Activated naive CD8-positive, alpha-beta T cell treated with anti-CD3 and anti-CD28 coated beads, Interleukin-2, amount 50 U/mL, for 24 hours (primary cell): ENCODE measurements around the gene TBCD.

Experiments used
- ATAC-seq: fragments of 150-1000 bp; cut with Tn5 transposase; one replicate; pipeline ENCODE4 v1.10.0; 2021
- DNase-seq: peaks from one replicate; pipeline ENCODE4 v3.0.0; 2021
- H3K27ac Mint-ChIP-seq: one replicate; pipeline ENCODE4 v1.8.0; 2021; ENCODE audit warnings: mild to moderate bottlenecking, mixed read lengths
- H3K27me3 Mint-ChIP-seq: one replicate; pipeline ENCODE4 v1.8.0; 2021; ENCODE audit warnings: mixed read lengths
- H3K36me3 Mint-ChIP-seq: one replicate; pipeline ENCODE4 v1.8.0; 2021; ENCODE audit warnings: low read depth, mixed read lengths
- H3K4me1 Mint-ChIP-seq: one replicate; pipeline ENCODE4 v1.8.0; 2021; ENCODE audit warnings: mixed read lengths
- H3K4me3 Mint-ChIP-seq: one replicate; pipeline ENCODE4 v1.8.0; 2021; ENCODE audit warnings: mild to moderate bottlenecking, moderate library complexity, mixed read lengths
- H3K9me3 Mint-ChIP-seq: one replicate; pipeline ENCODE4 v1.8.0; 2021; ENCODE audit warnings: mixed read lengths

The TBCD gene

DNA sequence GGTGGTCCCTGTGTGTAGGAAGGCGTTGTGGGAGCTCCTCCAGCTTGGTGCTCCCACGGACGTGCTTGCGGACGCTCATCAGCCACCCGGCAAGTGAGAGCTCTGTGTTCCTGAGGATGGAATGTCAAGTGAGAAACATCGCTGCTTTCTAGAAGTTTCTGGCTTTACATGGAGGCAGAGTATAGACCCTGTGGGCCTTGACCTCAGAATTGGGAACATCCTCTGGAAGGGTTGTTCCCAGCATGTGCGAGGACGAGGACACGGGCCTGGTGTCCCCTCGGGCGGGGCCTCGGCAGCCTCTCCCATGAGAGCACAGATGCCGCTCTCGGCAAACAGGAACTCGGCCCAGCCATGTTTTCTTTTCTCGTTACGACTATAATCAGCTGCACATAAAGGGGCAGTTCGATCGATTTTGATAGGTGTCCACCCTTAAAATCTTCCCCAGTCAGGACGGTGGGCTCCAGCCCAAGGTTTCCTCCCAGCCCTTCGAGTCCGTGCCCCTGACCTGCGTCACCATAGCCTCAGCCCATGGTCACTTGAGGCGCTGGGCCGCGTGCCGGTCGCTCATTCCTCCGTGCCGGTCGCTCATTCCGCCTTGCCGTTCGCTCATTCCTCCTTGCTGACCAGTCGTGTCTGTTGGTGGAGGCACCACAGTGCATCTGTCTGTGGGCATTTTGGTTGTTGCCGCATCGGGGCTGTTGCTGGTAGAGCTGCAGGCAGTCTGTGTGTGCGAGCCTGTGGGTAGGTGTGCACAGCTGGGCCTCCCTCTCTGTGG lies 179.2 kb downstream of the TBCD start:
- Mint-ChIP-seq H3K4me3 (no peak overlapping the region), H3K9me3 (no peaks in the 10 kb centered on the region), H3K27me3 (no peaks in the 10 kb centered on the region), H3K27ac (no peak overlapping the region), H3K4me1 (no peaks in the 10 kb centered on the region), H3K36me3 (peaks cover 20% of the 10 kb centered on the region)
- ATAC-seq (no peak), DNase-seq (no peak)

- DNase-seq: no peak
- H3K36me3 Mint-ChIP-seq: peaks cover 17% of the 10 kb centered on the region
- no peaks in the 10 kb centered on the region for H3K4me1 Mint-ChIP-seq
- no peaks in the 10 kb centered on the region for H3K27me3 Mint-ChIP-seq
- no peak overlapping the region for H3K4me3 Mint-ChIP-seq
- H3K9me3 Mint-ChIP-seq: no peaks in the 10 kb centered on the region
- ATAC-seq: no peak
- H3K27ac Mint-ChIP-seq: no peak overlapping the region
Measured at GRCh38 chr17:82931699-82932517, 180.0 kb downstream of the TBCD start.

- no peak overlapping the region for H3K27ac Mint-ChIP-seq
- ATAC-seq (no peak), DNase-seq (no peak)
- H3K4me1 Mint-ChIP-seq: no peaks in the 10 kb centered on the region
- peaks cover 18% of the 10 kb centered on the region for H3K36me3 Mint-ChIP-seq
- H3K27me3 Mint-ChIP-seq: no peaks in the 10 kb centered on the region
- H3K4me3 Mint-ChIP-seq: no peak overlapping the region
- H3K9me3 Mint-ChIP-seq: no peaks in the 10 kb centered on the region
Measured at GRCh38 chr17:82932518-82933310, 180.8 kb downstream of the TBCD start.

- Mint-ChIP-seq H3K4me1 (no peaks in the 10 kb centered on the region), H3K9me3 (no peaks in the 10 kb centered on the region), H3K27me3 (no peaks in the 10 kb centered on the region), H3K27ac (no peak overlapping the region), H3K4me3 (no peak overlapping the region), H3K36me3 (peaks cover 21% of the 10 kb centered on the region)
- ATAC-seq: no peak
- DNase-seq: no peak
Measured at GRCh38 chr17:82933911-82934310, 182.0 kb downstream of the TBCD start.

- Mint-ChIP-seq H3K27ac (no peak overlapping the region), H3K9me3 (no peaks in the 10 kb centered on the region), H3K27me3 (no peaks in the 10 kb centered on the region), H3K4me1 (no peaks in the 10 kb centered on the region), H3K4me3 (no peak overlapping the region), H3K36me3 (peaks cover 24% of the 10 kb centered on the region)
- no peak for DNase-seq
- no peak for ATAC-seq
Measured at GRCh38 chr17:82935966-82936767, 184.3 kb downstream of the TBCD start.

DNA sequence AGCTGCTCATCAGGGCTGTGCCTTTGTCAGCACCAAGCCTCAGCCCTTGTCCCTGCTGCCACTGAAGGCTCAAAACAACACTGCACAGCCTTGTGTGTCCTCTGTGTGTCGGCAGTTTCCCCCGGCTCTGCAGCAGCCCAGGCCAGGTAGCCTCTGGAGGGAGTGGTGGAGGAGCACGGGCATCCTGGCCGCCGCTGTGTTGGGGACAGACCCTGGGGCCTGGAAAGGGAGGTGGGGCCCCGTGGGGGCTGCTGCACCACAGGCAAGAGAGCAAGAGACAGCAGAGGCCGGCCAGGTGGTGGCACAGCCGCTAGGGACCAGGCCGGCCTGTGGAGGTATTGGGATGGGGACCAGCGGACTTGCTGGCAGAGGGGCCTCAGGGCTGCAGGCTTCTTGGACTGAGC lies 184.9 kb downstream of the TBCD start:
- DNase-seq: no peak
- H3K27ac Mint-ChIP-seq: no peak overlapping the region
- H3K27me3 Mint-ChIP-seq: no peaks in the 10 kb centered on the region
- no peaks in the 10 kb centered on the region for H3K4me1 Mint-ChIP-seq
- peaks cover 20% of the 10 kb centered on the region for H3K36me3 Mint-ChIP-seq
- no peak overlapping the region for H3K4me3 Mint-ChIP-seq
- no peak for ATAC-seq
- no peaks in the 10 kb centered on the region for H3K9me3 Mint-ChIP-seq

DNA sequence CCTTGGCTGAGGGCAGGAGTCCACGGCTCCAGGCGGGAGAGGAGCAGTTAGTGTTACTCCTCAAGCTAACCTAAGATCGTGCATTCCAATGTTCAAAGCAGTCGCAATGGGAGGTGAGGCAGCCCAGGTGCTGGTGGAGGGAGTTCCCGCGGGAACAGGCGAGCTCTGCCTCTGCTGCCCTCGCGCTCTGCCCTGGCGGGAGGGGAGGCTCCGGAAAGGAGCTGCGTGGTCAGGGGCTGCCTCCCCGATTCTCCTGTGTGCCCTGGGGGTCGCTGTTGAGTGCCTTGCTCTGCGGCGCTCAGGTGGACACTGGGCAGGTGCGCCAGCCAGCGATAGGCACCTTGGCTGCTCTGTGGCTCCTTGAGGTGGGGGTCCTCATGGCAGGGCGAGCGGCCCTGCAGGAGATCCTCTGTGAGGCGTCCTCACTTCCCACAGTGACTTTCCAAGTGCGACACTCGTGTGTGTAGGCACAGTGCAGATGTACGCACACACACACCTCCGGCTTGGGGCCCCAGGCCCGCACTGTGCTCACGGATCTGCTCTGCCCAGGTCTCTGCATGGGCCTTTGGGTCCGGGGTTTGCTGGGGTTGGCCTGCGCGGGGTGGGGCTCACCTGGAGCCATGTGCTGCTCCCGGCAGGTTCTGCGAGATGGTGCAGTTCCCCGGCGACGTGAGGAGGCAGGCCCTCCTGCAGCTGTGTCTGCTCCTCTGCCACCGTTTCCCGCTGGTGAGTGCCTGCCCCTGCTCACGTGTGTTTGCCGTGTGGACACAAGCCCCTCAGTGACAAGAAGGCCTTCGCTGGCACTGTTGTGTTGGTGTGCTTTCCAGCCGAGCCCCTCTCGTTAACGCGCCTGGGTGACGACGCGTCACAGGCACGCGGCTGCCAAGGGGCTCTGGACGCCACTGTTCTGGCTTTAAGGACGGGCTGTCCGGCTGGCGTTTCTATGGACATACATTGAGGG lies 185.8 kb downstream of the TBCD start:
- Mint-ChIP-seq H3K4me3 (no peak overlapping the region), H3K27ac (no peak overlapping the region), H3K36me3 (peaks cover 28% of the 10 kb centered on the region), H3K4me1 (no peaks in the 10 kb centered on the region), H3K27me3 (no peaks in the 10 kb centered on the region), H3K9me3 (no peaks in the 10 kb centered on the region)
- no peak for ATAC-seq
- DNase-seq: no peak

GRCh38 chr17:82938486-82938872 lies 186.6 kb downstream of the TBCD start:
- Mint-ChIP-seq H3K27ac (no peak overlapping the region), H3K27me3 (no peaks in the 10 kb centered on the region), H3K9me3 (no peaks in the 10 kb centered on the region), H3K4me1 (no peaks in the 10 kb centered on the region), H3K36me3 (peaks cover 36% of the 10 kb centered on the region), H3K4me3 (no peak overlapping the region)
- no peak for DNase-seq
- no peak for ATAC-seq

GRCh38 chr17:82938873-82939620 lies 187.2 kb downstream of the TBCD start:
- no peak overlapping the region for H3K27ac Mint-ChIP-seq
- ATAC-seq (no peak), DNase-seq (no peak)
- no peaks in the 10 kb centered on the region for H3K4me1 Mint-ChIP-seq
- peaks cover 3% of the 10 kb centered on the region for H3K9me3 Mint-ChIP-seq
- no peak overlapping the region for H3K4me3 Mint-ChIP-seq
- H3K36me3 Mint-ChIP-seq: peaks cover 42% of the 10 kb centered on the region
- H3K27me3 Mint-ChIP-seq: no peaks in the 10 kb centered on the region

GRCh38 chr17:82939621-82940135 lies 187.8 kb downstream of the TBCD start:
- H3K4me3 Mint-ChIP-seq: no peak overlapping the region
- peaks cover 9% of the 10 kb centered on the region for H3K9me3 Mint-ChIP-seq
- DNase-seq (no peak), ATAC-seq (no peak)
- H3K4me1 Mint-ChIP-seq: no peaks in the 10 kb centered on the region
- peaks cover 48% of the 10 kb centered on the region for H3K36me3 Mint-ChIP-seq
- no peak overlapping the region for H3K27ac Mint-ChIP-seq
- no peaks in the 10 kb centered on the region for H3K27me3 Mint-ChIP-seq

- H3K4me1 Mint-ChIP-seq: no peaks in the 10 kb centered on the region
- DNase-seq (no peak), ATAC-seq (no peak)
- H3K4me3 Mint-ChIP-seq: no peak overlapping the region
- no peak overlapping the region for H3K27ac Mint-ChIP-seq
- no peaks in the 10 kb centered on the region for H3K27me3 Mint-ChIP-seq
- peaks cover 55% of the 10 kb centered on the region for H3K36me3 Mint-ChIP-seq
- H3K9me3 Mint-ChIP-seq: peaks cover 17% of the 10 kb centered on the region
Measured at GRCh38 chr17:82940226-82941020, 188.6 kb downstream of the TBCD start.
